Hepatocyte (in vitro differentiated cells): ENCODE measurements around the gene HEXB. TPM values are rescaled to one million over a fixed set of nuclear protein-coding genes. Genes with fewer than 3 reads are reported as not detected.
"Not testable (repeated sequence)": the region's sequence is repeated elsewhere in the genome, so short reads cannot be mapped to it uniquely, and the experiment has no call there.

Source experiments
- DNase-seq: peaks from one replicate; pipeline ENCODE4 v3.0.0-alpha.2; 2016; ENCODE audit warnings: low spot score
- H2AFZ ChIP-seq: fragments of 200-600 bp; sonication (generic); 2 replicates; pipeline ENCODE4 v1.6.0; 2016; ENCODE audit warnings: antibody characterized with exemption, mild to moderate bottlenecking
- H3K27ac ChIP-seq: fragments of 200-600 bp; sonication (generic); 2 replicates; pipeline ENCODE4 v1.5.1; 2016; ENCODE audit warnings: mild to moderate bottlenecking
- H3K27me3 ChIP-seq: fragments of 200-600 bp; sonication (generic); 2 replicates; pipeline ENCODE4 v1.6.1; 2016
- H3K36me3 ChIP-seq: fragments of 200-600 bp; sonication (generic); replicated peaks from 2 replicates; pipeline ENCODE4 v1.5.1; 2016; ENCODE audit warnings: low read depth; ENCODE audit not compliant: insufficient read depth
- H3K4me1 ChIP-seq: fragments of 200-600 bp; sonication (generic); 2 replicates; pipeline ENCODE4 v1.5.1; 2016; ENCODE audit warnings: mild to moderate bottlenecking, moderate library complexity; ENCODE audit not compliant: insufficient read depth
- H3K4me2 ChIP-seq: fragments of 200-600 bp; sonication (generic); 2 replicates; pipeline ENCODE4 v1.6.0; 2016
- H3K4me3 ChIP-seq: fragments of 200-600 bp; sonication (generic); 2 replicates; pipeline ENCODE4 v1.5.1; 2016; ENCODE audit warnings: mild to moderate bottlenecking
- H3K79me2 ChIP-seq: fragments of 200-600 bp; sonication (generic); 2 replicates; pipeline ENCODE4 v1.6.0; 2017; ENCODE audit warnings: mild to moderate bottlenecking
- H3K9me2 ChIP-seq: fragments of 200-600 bp; sonication (generic); replicated peaks from 2 replicates; pipeline ENCODE4 v1.6.0; 2017; ENCODE audit warnings: mild to moderate bottlenecking; ENCODE audit not compliant: insufficient read depth
- H3K9me3 ChIP-seq: fragments of 200-600 bp; sonication (generic); 2 replicates; pipeline ENCODE4 v1.5.1; 2016; ENCODE audit warnings: low read depth, mild to moderate bottlenecking
- H4K20me1 ChIP-seq: fragments of 200-600 bp; sonication (generic); 2 replicates; pipeline ENCODE4 v1.6.0; 2016; ENCODE audit warnings: mild to moderate bottlenecking; ENCODE audit not compliant: insufficient read depth, poor library complexity, severe bottlenecking
- EZH2 ChIP-seq: fragments of 200-600 bp; sonication (generic); IDR thresholded peaks from 2 replicates; pipeline ENCODE4 v1.6.1; 2016; ENCODE audit warnings: antibody characterized with exemption, mild to moderate bottlenecking, borderline replicate concordance
- EZH2phosphoT487 ChIP-seq: fragments of 200-600 bp; sonication (generic); IDR thresholded peaks from one replicate; pipeline ENCODE4 v1.6.1; 2018; ENCODE audit warnings: antibody characterized with exemption, mild to moderate bottlenecking, low read depth, moderate library complexity; ENCODE audit not compliant: unreplicated experiment, severe bottlenecking
- WGBS: methylation state at CpG from one replicate; pipeline ENCODE4 v1.1.6; 2016; ENCODE audit warnings: low lambda C conversion rate; ENCODE audit errors: missing lambda C conversion rate; 5-methylcytosine and 5-hydroxymethylcytosine counted together
- polyA plus RNA-seq: library from polyadenylated mRNA; unstranded; fragments of >200 nt; fragmentation: Nextera tagmentation; extraction: Ambion mirVana; gene quantifications from 2 replicates; pipeline ENCODE4 v1.2.1, GENCODE V29; 2016
- total RNA-seq: library from RNA; depleted of rRNA; stranded (reverse); fragments of >200 nt; gene quantifications from 2 replicates; pipeline ENCODE4 v1.2.3, GENCODE V29; 2014
- TF ChIP-seq, protein P1 (sequence below): fragments of 200-600 bp; sonication (generic); IDR thresholded peaks from 2 replicates; pipeline ENCODE4 v1.5.1; 2016; ENCODE audit warnings: antibody characterized with exemption, mild to moderate bottlenecking; ENCODE audit not compliant: poor library complexity

Gene HEXB
- total and polyA plus RNA-seq, 2 experiments from 2014 or later, result 224 to 226 TPM

- no peaks in the 10 kb centered on the region for H3K4me1 ChIP-seq
- no peaks in the 10 kb centered on the region for H3K9me2 ChIP-seq
- H3K27me3 ChIP-seq, result no peaks in the 10 kb centered on the region
- H2AFZ ChIP-seq, result no peak overlapping the region
- no peak overlapping the region for H3K4me2 ChIP-seq
- no peak overlapping the region for H3K27ac ChIP-seq
- 79% methylated on average over 6 of the region's 6 CpGs for WGBS
- H3K79me2 ChIP-seq, result no peaks in the 10 kb centered on the region
- H3K4me3 ChIP-seq, result no peak overlapping the region
- no peak for DNase-seq
- H3K36me3 ChIP-seq, result no peaks in the 10 kb centered on the region
- TF ChIP-seq, protein P1, sequence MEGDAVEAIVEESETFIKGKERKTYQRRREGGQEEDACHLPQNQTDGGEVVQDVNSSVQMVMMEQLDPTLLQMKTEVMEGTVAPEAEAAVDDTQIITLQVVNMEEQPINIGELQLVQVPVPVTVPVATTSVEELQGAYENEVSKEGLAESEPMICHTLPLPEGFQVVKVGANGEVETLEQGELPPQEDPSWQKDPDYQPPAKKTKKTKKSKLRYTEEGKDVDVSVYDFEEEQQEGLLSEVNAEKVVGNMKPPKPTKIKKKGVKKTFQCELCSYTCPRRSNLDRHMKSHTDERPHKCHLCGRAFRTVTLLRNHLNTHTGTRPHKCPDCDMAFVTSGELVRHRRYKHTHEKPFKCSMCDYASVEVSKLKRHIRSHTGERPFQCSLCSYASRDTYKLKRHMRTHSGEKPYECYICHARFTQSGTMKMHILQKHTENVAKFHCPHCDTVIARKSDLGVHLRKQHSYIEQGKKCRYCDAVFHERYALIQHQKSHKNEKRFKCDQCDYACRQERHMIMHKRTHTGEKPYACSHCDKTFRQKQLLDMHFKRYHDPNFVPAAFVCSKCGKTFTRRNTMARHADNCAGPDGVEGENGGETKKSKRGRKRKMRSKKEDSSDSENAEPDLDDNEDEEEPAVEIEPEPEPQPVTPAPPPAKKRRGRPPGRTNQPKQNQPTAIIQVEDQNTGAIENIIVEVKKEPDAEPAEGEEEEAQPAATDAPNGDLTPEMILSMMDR, result no peak
- TF ChIP-seq EZH2 (no peak), EZH2phosphoT487 (no peak)
- H4K20me1 ChIP-seq, result no peaks in the 10 kb centered on the region
- H3K9me3 ChIP-seq, result no peaks in the 10 kb centered on the region
These were observed 51.7 kb downstream of the HEXB start for GRCh38 chr5:74736759-74737158.

DNA sequence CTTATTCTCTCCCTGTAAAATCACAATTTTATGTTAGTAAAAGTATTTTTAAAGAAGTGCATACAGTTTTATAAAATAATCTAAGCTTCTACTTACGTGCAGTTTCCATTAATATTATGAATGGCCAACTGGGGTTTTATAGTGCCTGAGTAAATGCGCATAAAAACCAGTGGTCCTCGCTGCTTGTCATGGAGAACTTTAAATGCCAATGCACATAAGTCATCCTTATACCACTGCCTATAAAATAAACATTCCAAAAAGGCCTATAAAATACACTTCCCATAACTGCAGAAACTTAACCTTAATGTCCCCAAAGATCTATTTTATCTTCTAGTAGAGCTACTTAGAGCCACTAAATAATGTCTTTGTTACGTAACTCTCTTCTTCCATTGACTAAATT lies 53.4 kb downstream of the HEXB start:
- H3K4me1 ChIP-seq, result no peaks in the 10 kb centered on the region
- H3K9me2 ChIP-seq, result no peaks in the 10 kb centered on the region
- H3K79me2 ChIP-seq, result no peaks in the 10 kb centered on the region
- TF ChIP-seq EZH2phosphoT487 (no peak), EZH2 (no peak)
- TF ChIP-seq, protein P1, result no peak
- H3K9me3 ChIP-seq, result no peaks in the 10 kb centered on the region
- WGBS, result 88% methylated on average over 4 of the region's 4 CpGs
- no peak for DNase-seq
- H3K36me3 ChIP-seq, result no peaks in the 10 kb centered on the region
- no peak overlapping the region for H3K27ac ChIP-seq
- no peaks in the 10 kb centered on the region for H3K27me3 ChIP-seq
- H3K4me3 ChIP-seq, result no peak overlapping the region
- no peaks in the 10 kb centered on the region for H4K20me1 ChIP-seq
- no peak overlapping the region for H2AFZ ChIP-seq
- no peak overlapping the region for H3K4me2 ChIP-seq

DNA sequence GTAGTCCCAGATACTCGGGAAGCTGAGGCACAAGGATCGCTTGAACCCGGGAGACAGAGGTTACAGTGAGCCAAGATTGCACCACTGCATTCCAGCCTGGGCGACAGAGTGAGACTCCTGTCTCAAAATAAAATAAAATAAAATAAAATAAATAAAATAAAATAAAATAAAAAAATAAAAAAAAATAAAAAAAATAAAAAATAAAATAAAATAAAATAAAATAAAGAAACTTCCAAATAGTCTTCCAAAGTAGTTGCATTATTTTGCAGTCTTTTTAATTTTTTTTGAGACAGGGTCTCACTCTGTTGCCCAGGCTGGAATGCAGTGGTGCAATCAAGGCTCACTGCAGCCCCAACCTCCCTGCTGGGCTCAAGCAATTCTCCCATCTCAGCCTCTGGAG lies 63.7 kb downstream of the HEXB start:
- not testable (repeated sequence) for H3K4me3 ChIP-seq, H3K27ac ChIP-seq, H3K4me1 ChIP-seq, H3K27me3 ChIP-seq, H3K4me2 ChIP-seq, H3K79me2 ChIP-seq, DNase-seq, H2AFZ ChIP-seq, H3K9me2 ChIP-seq, H3K36me3 ChIP-seq, H3K9me3 ChIP-seq, H4K20me1 ChIP-seq
- 98% methylated on average over 4 of the region's 4 CpGs for WGBS

- Histone ChIP-seq H3K36me3 (no peaks in the 10 kb centered on the region), H3K79me2 (peaks cover 26% of the 10 kb centered on the region), H4K20me1 (no peaks in the 10 kb centered on the region), H3K9me3 (no peaks in the 10 kb centered on the region), H3K4me2 (no peak overlapping the region), H3K9me2 (no peaks in the 10 kb centered on the region), H3K27ac (no peak overlapping the region), H3K4me3 (no peak overlapping the region), H2AFZ (no peak overlapping the region), H3K27me3 (no peaks in the 10 kb centered on the region), H3K4me1 (peaks cover 14% of the 10 kb centered on the region)
- TF ChIP-seq, protein P1, result no peak
- TF ChIP-seq EZH2phosphoT487 (no peak), EZH2 (no peak)
- WGBS, result 75% methylated on average over 1 of the region's 1 CpG
- no peak for DNase-seq
These were observed 76.2 kb downstream of the HEXB start for GRCh38 chr5:74761241-74761640.
